HG02798 (cell line): ENCODE measurements around the gene FBXW10.
"Not testable (repeated sequence)": the region's sequence is repeated elsewhere in the genome, so short reads cannot be mapped to it uniquely, and the experiment has no call there.

ENCODE experiments used
- ATAC-seq: cut with Tn5 transposase; IDR thresholded peaks from one replicate; pipeline ENCODE4 v1.9.1; 2021; ENCODE audit warnings: mild to moderate bottlenecking; ENCODE audit not compliant: unreplicated experiment, poor library complexity

The FBXW10 gene

GRCh38 chr17:18743699-18744421 lies at the start of gene FBXW10:
FBXW10 (plus strand) TSS chr17:18744054; CDS start chr17:18744245, 191 bp downstream.
- ATAC-seq = not testable (repeated sequence)

- not testable (repeated sequence) for ATAC-seq
Measured at GRCh38 chr17:18695143-18695542, 48.7 kb upstream of the FBXW10 start.

GRCh38 chr17:18698473-18699103 lies 45.3 kb upstream of the FBXW10 start:
- not testable (repeated sequence) for ATAC-seq

- not testable (repeated sequence) for ATAC-seq
Measured at GRCh38 chr17:18705955-18706354, 37.9 kb upstream of the FBXW10 start.

- not testable (repeated sequence) for ATAC-seq
Measured at GRCh38 chr17:18708215-18708614, 35.6 kb upstream of the FBXW10 start.

- not testable (repeated sequence) for ATAC-seq
Measured at GRCh38 chr17:18712354-18712999, 31.4 kb upstream of the FBXW10 start.

- not testable (repeated sequence) for ATAC-seq
Measured at GRCh38 chr17:18718643-18719427, 25.0 kb upstream of the FBXW10 start.

GRCh38 chr17:18719428-18720110 lies 24.3 kb upstream of the FBXW10 start:
- ATAC-seq = not testable (repeated sequence)

- ATAC-seq = not testable (repeated sequence)
Measured at GRCh38 chr17:18721775-18722547, 21.9 kb upstream of the FBXW10 start.

GRCh38 chr17:18722612-18723011 lies 21.2 kb upstream of the FBXW10 start:
- ATAC-seq = not testable (repeated sequence)

- not testable (repeated sequence) for ATAC-seq
Measured at GRCh38 chr17:18723509-18723908, 20.3 kb upstream of the FBXW10 start.

GRCh38 chr17:18732438-18732837 lies 11.4 kb upstream of the FBXW10 start:
- not testable (repeated sequence) for ATAC-seq

GRCh38 chr17:18733350-18733749 lies 10.5 kb upstream of the FBXW10 start:
- not testable (repeated sequence) for ATAC-seq

- ATAC-seq = not testable (repeated sequence)
Measured at GRCh38 chr17:18739616-18740391, 4.0 kb upstream of the FBXW10 start.

GRCh38 chr17:18741228-18741627 lies 2.6 kb upstream of the FBXW10 start:
- not testable (repeated sequence) for ATAC-seq

- not testable (repeated sequence) for ATAC-seq
Measured at GRCh38 chr17:18744726-18745125, 872 bp downstream of the FBXW10 start.

GRCh38 chr17:18746551-18746950 lies 2.7 kb downstream of the FBXW10 start:
- not testable (repeated sequence) for ATAC-seq

GRCh38 chr17:18747501-18747900 lies 3.6 kb downstream of the FBXW10 start:
- not testable (repeated sequence) for ATAC-seq
